HG03064 (cell line): ENCODE measurements around the gene MAD1L1.
"Not testable (repeated sequence)": the region's sequence is repeated elsewhere in the genome, so short reads cannot be mapped to it uniquely, and the experiment has no call there.

Experiments
- ATAC-seq: cut with Tn5 transposase; IDR thresholded peaks from one replicate; pipeline ENCODE4 v1.9.1; 2021; ENCODE audit warnings: low read depth; ENCODE audit not compliant: unreplicated experiment

The MAD1L1 gene

GRCh38 chr7:2232766-2233520 lies at the start of gene MAD1L1:
TSS of gene MAD1L1 (minus strand) at chr7:2232945. CDS start at chr7:2230133, 2,812 bp downstream.
- ATAC-seq, result no peak

GRCh38 chr7:2282185-2282751 lies 49.5 kb upstream of the MAD1L1 start:
- ATAC-seq, result no peak

GRCh38 chr7:2281541-2281940 lies 48.8 kb upstream of the MAD1L1 start:
- ATAC-seq, result no peak

GRCh38 chr7:2280424-2280823 lies 47.7 kb upstream of the MAD1L1 start:
- ATAC-seq, result no peak

- no peak for ATAC-seq
These were observed 47.2 kb upstream of the MAD1L1 start for GRCh38 chr7:2279896-2280295.

- ATAC-seq, result no peak
These were observed 45.3 kb upstream of the MAD1L1 start for GRCh38 chr7:2278026-2278425.

- no peak for ATAC-seq
These were observed 43.4 kb upstream of the MAD1L1 start for GRCh38 chr7:2276107-2276506.

- no peak for ATAC-seq
These were observed 42.4 kb upstream of the MAD1L1 start for GRCh38 chr7:2275101-2275500.

GRCh38 chr7:2274666-2275065 lies 41.9 kb upstream of the MAD1L1 start:
- ATAC-seq, result no peak

- no peak for ATAC-seq
These were observed 41.1 kb upstream of the MAD1L1 start for GRCh38 chr7:2273866-2274265.

GRCh38 chr7:2272031-2272430 lies 39.3 kb upstream of the MAD1L1 start:
- no peak for ATAC-seq

GRCh38 chr7:2271273-2272026 lies 38.7 kb upstream of the MAD1L1 start:
- no peak for ATAC-seq

GRCh38 chr7:2270495-2270894 lies 37.8 kb upstream of the MAD1L1 start:
- ATAC-seq, result no peak

- no peak for ATAC-seq
These were observed 37.3 kb upstream of the MAD1L1 start for GRCh38 chr7:2269991-2270460.

- ATAC-seq, result not testable (repeated sequence)
These were observed 36.6 kb upstream of the MAD1L1 start for GRCh38 chr7:2269089-2269990.

GRCh38 chr7:2266911-2267310 lies 34.2 kb upstream of the MAD1L1 start:
- no peak for ATAC-seq

GRCh38 chr7:2264158-2264557 lies 31.4 kb upstream of the MAD1L1 start:
- ATAC-seq, result no peak

- no peak for ATAC-seq
These were observed 30.4 kb upstream of the MAD1L1 start for GRCh38 chr7:2263176-2263575.

GRCh38 chr7:2261611-2262010 lies 28.9 kb upstream of the MAD1L1 start:
- no peak for ATAC-seq

- no peak for ATAC-seq
These were observed 28.1 kb upstream of the MAD1L1 start for GRCh38 chr7:2260820-2261219.

- no peak for ATAC-seq
These were observed 26.7 kb upstream of the MAD1L1 start for GRCh38 chr7:2259480-2259879.
